GM19455 (cell line): Measurements from ENCODE around the gene CRYGA.
A peak's percentile ranks its signal among the peaks of the same experiment; 100 is the strongest.

ENCODE experiments used
- ATAC-seq: cut with Tn5 transposase; IDR thresholded peaks from one replicate; pipeline ENCODE4 v1.9.1; 2021; ENCODE audit not compliant: unreplicated experiment

The CRYGA gene

GRCh38 chr2:208163489-208163888 lies at the start of gene CRYGA:
TSS of gene CRYGA (minus strand) at chr2:208163589. CDS start at chr2:208163556, 33 bp downstream.
- ATAC-seq, result no peak

GRCh38 chr2:208210688-208211451 lies 47.5 kb upstream of the CRYGA start:
- no peak for ATAC-seq

DNA sequence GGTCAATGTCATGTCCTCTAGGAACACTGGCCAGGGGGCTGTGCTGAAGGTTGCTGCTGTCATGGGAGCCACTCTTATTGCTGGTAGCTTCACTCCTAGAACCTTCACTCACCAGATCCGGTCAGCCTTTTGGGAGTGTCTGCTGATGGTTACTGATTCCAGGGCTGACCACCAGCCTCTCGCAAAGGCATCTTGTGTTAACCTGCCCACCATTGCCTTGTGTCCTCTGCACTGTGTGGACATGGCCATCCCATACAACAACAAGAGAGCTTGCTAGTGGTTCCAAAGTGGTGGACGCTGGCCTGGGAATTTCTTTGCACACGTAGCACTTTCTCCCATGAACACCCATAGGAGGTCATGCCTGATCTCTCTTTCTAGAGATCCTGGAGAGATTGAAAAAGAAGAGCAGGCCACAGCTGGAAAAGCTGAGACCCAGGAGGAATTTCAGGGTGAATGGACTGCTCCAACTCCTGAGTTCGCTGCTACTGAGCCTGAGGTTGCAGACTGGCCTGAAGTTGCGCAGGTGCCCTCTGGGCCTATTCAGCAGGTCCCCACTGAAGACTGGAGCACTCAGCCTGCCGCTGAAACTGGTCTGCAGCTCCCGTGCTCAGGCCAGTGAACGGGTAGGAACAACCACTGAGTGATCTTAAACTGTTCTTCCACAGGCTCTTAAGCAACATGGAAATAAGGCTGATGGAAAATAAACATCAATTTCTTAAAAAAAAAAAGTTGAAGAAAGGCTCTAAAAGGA lies 45.1 kb upstream of the CRYGA start:
- no peak for ATAC-seq

GRCh38 chr2:208207769-208208168 lies 44.4 kb upstream of the CRYGA start:
- ATAC-seq, result no peak

- ATAC-seq, result no peak
Observed at GRCh38 chr2:208204166-208204565, 40.8 kb upstream of the CRYGA start.

GRCh38 chr2:208195531-208195930 lies 32.1 kb upstream of the CRYGA start:
- no peak for ATAC-seq

GRCh38 chr2:208192611-208193236 lies 29.3 kb upstream of the CRYGA start:
- no peak for ATAC-seq

DNA sequence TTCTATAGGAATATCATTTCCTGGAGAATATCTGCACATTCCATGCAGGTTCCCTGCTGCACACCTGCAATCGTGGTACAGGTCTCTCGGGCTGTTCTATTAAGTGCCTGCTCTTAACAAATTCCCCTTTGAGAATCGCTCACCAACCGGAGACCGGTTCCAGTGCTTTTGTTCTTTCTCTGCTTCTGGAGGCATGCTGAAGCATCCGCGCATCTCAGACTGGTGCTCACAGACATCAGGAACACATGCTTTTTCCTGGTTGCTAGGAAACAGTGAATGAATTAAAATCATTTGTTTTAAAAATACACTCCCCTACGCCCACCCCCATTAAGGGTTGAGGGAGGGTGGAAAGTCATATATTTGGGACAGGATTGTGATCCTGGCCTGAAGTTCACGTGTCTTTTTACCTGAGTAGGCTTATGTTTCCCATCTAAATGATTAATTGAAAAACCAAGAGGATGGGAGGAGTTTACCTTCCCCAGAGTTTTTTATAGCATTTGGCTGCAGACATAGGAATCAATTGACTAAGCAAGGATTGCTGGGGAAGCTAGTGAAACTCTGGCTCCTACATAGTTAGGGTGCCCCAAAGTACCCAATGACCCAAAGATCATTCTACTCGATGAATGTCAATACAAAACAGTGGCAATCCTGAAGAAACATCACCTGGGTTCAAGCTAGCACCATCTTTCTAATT lies 26.6 kb upstream of the CRYGA start, which contains the start of gene C2orf80:
TSS of gene C2orf80 (minus strand) at position 221 of the 694 bp plus-strand sequence. CDS start 3,044 bp downstream, outside the sequence.
- no peak for ATAC-seq

GRCh38 chr2:208189069-208189809 lies 25.9 kb upstream of the CRYGA start:
- ATAC-seq, result no peak

- no peak for ATAC-seq
Observed at GRCh38 chr2:208186893-208187292, 23.5 kb upstream of the CRYGA start.

DNA sequence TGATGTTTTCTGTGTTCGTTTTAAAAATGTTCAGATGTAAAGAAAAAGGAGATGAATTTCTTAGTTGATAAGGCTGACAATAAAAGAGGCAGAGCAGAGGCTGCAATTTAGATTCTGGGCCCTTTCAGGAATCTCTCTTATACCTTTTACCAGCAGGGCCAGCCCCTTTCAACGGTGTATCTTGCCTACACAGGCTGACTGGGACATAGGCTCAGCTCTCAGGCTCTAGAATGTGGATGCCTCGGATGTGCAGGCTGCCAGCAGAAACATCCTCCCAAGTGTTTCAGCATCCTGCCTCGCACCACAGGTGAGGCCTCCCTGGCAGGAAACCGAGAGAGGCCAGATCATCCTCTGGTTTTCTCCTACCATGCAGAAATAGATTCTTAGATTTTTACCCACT lies 23.1 kb upstream of the CRYGA start:
- ATAC-seq, result no peak

DNA sequence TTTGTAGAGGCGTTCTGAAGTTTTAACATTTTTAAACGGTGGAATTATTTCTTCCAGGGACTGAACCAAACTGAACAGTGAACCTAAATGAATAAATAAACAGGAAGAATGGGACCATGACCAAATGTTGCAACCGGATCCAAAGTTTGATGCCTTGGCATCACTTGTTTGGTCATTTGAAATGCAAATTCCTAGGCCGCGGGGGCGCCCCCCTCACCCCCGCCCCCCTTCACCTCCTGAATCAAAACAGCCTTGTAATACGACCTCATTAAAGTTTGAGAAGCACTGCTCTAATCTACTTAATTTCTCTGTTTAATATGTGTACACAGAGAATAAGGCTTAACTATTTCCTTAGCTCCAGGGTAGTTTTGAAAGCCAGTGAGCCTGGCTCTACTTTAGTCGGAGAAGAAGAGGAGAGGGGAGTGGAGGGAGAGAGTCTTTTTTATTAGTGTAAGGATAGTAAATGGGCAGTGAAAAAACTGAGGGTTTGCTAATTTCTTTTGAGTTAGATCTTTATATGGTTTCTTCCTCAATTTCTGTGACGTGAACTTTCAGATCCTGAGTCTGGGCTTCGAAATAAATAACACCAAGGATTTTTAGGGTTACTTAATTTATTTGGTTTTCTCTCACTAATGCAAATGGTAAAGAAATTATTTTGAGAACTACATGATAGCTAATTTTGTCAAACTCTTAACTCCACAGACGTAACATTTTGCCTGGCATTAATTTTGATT lies 20.8 kb upstream of the CRYGA start:
- no peak for ATAC-seq

- no peak for ATAC-seq
Observed at GRCh38 chr2:208183526-208183925, 20.1 kb upstream of the CRYGA start.

- ATAC-seq, result no peak
Observed at GRCh38 chr2:208182835-208183234, 19.4 kb upstream of the CRYGA start.

DNA sequence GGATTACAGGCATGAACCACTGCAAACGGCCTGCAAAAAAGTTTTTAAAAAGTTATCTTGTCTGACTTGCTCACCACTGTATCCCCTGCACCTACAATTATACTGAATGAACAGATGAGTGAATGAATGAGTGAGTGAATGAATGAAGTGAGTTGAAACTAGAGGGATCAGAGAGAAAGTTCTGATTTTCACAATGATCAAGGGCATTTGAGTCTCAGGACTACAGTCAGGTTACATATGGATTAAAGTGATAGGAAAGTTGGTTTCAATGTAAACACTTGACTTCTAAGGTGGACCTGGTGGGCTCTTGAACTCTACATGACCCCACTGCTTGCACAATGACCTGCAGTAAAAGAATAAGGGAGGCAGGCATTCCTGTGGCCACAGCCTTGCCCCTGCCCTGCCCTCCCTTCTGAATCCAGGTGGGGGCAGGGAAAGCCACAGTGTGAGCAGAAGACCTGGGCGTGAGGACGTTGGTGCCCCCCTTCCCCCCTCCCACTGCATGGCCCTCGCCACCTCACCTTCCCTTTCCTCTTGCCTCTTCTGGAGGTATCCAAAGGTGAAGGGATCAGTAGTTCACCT lies 15.7 kb upstream of the CRYGA start:
- no peak for ATAC-seq

DNA sequence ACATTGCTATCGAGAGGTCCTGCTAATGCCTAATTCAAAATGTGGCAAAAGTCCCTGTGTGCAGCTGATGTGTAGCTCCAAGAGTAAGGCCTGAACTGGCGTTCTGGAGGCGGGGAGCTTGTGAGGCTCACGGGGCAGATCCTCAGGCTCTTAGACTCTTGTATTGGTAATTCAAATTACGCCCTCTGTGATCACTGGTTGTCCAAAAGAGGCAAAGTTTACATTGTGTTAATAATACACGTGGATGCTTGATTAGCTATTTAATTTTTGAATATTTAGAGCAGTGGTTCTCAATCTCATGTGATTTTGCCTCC lies 12.4 kb upstream of the CRYGA start:
- ATAC-seq, result no peak

- peak; percentile 98 for ATAC-seq
Observed at GRCh38 chr2:208175069-208175839, 11.9 kb upstream of the CRYGA start.

GRCh38 chr2:208174144-208174543 lies 10.8 kb upstream of the CRYGA start:
- ATAC-seq, result no peak

GRCh38 chr2:208172125-208172524 lies 8.7 kb upstream of the CRYGA start:
- no peak for ATAC-seq
